Neural progenitor cell (in vitro differentiated cells): ENCODE results near the gene IRS2. TPM values are rescaled to one million over a fixed set of nuclear protein-coding genes. Genes with fewer than 3 reads are reported as not detected.

Experiments
- DNase-seq: peaks from one replicate; pipeline ENCODE4 v3.0.0-alpha.2; 2016; ENCODE audit warnings: low spot score
- H2AFZ ChIP-seq: fragments of 200-600 bp; sonication (generic); replicated peaks from 2 replicates; pipeline ENCODE4 v1.6.1; 2016; ENCODE audit warnings: antibody characterized with exemption
- H3F3A ChIP-seq: fragments of 200-600 bp; sonication (generic); 2 replicates; pipeline ENCODE4 v1.6.1; 2016; ENCODE audit warnings: antibody characterized with exemption, low read depth
- H3K27ac ChIP-seq: fragments of 200-600 bp; sonication (generic); 2 replicates; pipeline ENCODE4 v1.5.1; 2016; ENCODE audit warnings: mild to moderate bottlenecking
- H3K27me3 ChIP-seq: fragments of 200-600 bp; sonication (generic); 2 replicates; pipeline ENCODE4 v1.6.1; 2016; ENCODE audit warnings: mild to moderate bottlenecking, moderate library complexity
- H3K36me3 ChIP-seq: fragments of 200-600 bp; sonication (generic); 2 replicates; pipeline ENCODE4 v1.5.1; 2016
- H3K4me1 ChIP-seq: fragments of 200-600 bp; sonication (generic); 2 replicates; pipeline ENCODE4 v1.6.1; 2016; ENCODE audit warnings: mixed run types
- H3K4me2 ChIP-seq: fragments of 200-600 bp; sonication (generic); 2 replicates; pipeline ENCODE4 v1.6.1; 2016
- H3K4me3 ChIP-seq: fragments of 200-600 bp; sonication (generic); 2 replicates; pipeline ENCODE4 v1.5.1; 2016
- H3K79me2 ChIP-seq: fragments of 200-600 bp; sonication (generic); 2 replicates; pipeline ENCODE4 v1.6.1; 2016; ENCODE audit warnings: low read depth
- H3K9ac ChIP-seq: fragments of 200-600 bp; sonication (generic); 2 replicates; pipeline ENCODE4 v1.6.1; 2016
- H3K9me3 ChIP-seq: fragments of 200-600 bp; sonication (generic); 2 replicates; pipeline ENCODE4 v1.5.1; 2016; ENCODE audit warnings: low read depth
- H4K20me1 ChIP-seq: fragments of 200-600 bp; sonication (generic); 2 replicates; pipeline ENCODE4 v1.6.1; 2016; ENCODE audit warnings: low read depth
- H3K27ac Mint-ChIP-seq: 3 replicates; pipeline ENCODE4 v1.8.0; 2021; ENCODE audit warnings: mixed read lengths
- H3K27me3 Mint-ChIP-seq: 2 replicates; pipeline ENCODE4 v1.8.0; 2022; ENCODE audit warnings: low read depth, mild to moderate bottlenecking, inconsistent platforms, moderate library complexity, mixed read lengths; ENCODE audit not compliant: insufficient read depth
- H3K36me3 Mint-ChIP-seq: 3 replicates; pipeline ENCODE4 v1.8.0; 2021; ENCODE audit warnings: mixed read lengths
- H3K4me1 Mint-ChIP-seq: 3 replicates; pipeline ENCODE4 v1.8.0; 2021; ENCODE audit warnings: mixed read lengths
- H3K4me3 Mint-ChIP-seq: 3 replicates; pipeline ENCODE4 v1.8.0; 2021; ENCODE audit warnings: mild to moderate bottlenecking, moderate library complexity, mixed read lengths
- H3K9me3 Mint-ChIP-seq: 3 replicates; pipeline ENCODE4 v1.8.0; 2020; ENCODE audit warnings: mixed read lengths
- CTCF ChIP-seq: fragments of 200-600 bp; sonication (generic); IDR thresholded peaks from 2 replicates; pipeline ENCODE4 v1.5.1; 2017; ENCODE audit warnings: antibody characterized with exemption, mild to moderate bottlenecking
- EZH2 ChIP-seq: fragments of 200-600 bp; sonication (generic); IDR thresholded peaks from 2 replicates; pipeline ENCODE4 v1.6.1; 2017; ENCODE audit warnings: antibody characterized with exemption, mild to moderate bottlenecking, moderate library complexity
- EZH2phosphoT487 ChIP-seq: fragments of 200-600 bp; sonication (generic); IDR thresholded peaks from 2 replicates; pipeline ENCODE4 v1.6.1; 2017; ENCODE audit warnings: antibody characterized with exemption
- total RNA-seq: library from RNA; depleted of rRNA; stranded (reverse); fragments of >200 nt; gene quantifications from 2 replicates; pipeline ENCODE4 v1.2.3, GENCODE V29; 2015; ENCODE audit warnings: low replicate concordance

Gene IRS2
- total RNA-seq, 1 donor from 2014 or later, result 4.2 TPM

DNA sequence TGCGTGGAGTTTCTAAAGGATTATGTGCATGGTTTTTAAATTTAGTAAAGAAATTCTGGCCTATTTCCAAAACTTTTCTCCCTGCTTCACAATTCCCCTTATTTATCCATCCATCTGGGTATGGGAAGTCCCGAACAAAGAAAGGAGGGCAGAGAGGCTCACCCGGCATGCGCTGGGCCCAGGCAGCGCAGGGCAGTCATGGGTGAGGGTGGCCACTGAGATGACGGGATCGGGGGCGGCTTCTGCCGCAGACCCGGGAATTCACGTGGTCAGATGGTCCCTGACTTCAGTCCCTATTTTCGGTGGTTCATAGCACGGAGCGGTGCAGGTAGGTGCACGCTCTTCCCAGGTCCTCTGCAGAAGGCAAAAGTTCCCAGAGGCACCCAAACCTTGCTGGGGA is 14.5 kb downstream of the IRS2 start:
- H3K4me1 ChIP-seq, result no peaks in the 10 kb centered on the region
- no peaks in the 10 kb centered on the region for H3K4me1 Mint-ChIP-seq
- no peaks in the 10 kb centered on the region for H3K27me3 ChIP-seq
- H3K9ac ChIP-seq, result no peak overlapping the region
- DNase-seq, result no peak
- H3K4me3 ChIP-seq, result no peak overlapping the region
- H3K36me3 Mint-ChIP-seq, result peaks cover 45% of the 10 kb centered on the region
- peaks cover 1% of the 10 kb centered on the region for H3K36me3 ChIP-seq
- H3K4me3 Mint-ChIP-seq, result no peak overlapping the region
- peaks cover 11% of the 10 kb centered on the region for H4K20me1 ChIP-seq
- no peaks in the 10 kb centered on the region for H3K9me3 ChIP-seq
- no peak overlapping the region for H3K4me2 ChIP-seq
- no peaks in the 10 kb centered on the region for H3F3A ChIP-seq
- H3K27me3 Mint-ChIP-seq, result no peaks in the 10 kb centered on the region
- H3K27ac Mint-ChIP-seq, result no peak overlapping the region
- peaks cover 70% of the 10 kb centered on the region for H3K79me2 ChIP-seq
- no peak for TF ChIP-seq CTCF
- no peak for TF ChIP-seq EZH2
- TF ChIP-seq EZH2phosphoT487, result no peak
- no peak overlapping the region for H2AFZ ChIP-seq
- H3K27ac ChIP-seq, result no peak overlapping the region
- peaks cover 12% of the 10 kb centered on the region for H3K9me3 Mint-ChIP-seq

- peaks cover 55% of the 10 kb centered on the region for H3K79me2 ChIP-seq
- peaks cover 12% of the 10 kb centered on the region for H3K9me3 Mint-ChIP-seq
- no peak overlapping the region for H3K9ac ChIP-seq
- no peaks in the 10 kb centered on the region for H3K4me1 ChIP-seq
- peaks cover 3% of the 10 kb centered on the region for H3K4me1 Mint-ChIP-seq
- H3K4me2 ChIP-seq, result no peak overlapping the region
- no peak for DNase-seq
- peaks cover 45% of the 10 kb centered on the region for H3K36me3 Mint-ChIP-seq
- no peaks in the 10 kb centered on the region for H3F3A ChIP-seq
- H3K27ac ChIP-seq, result no peak overlapping the region
- no peaks in the 10 kb centered on the region for H3K36me3 ChIP-seq
- no peak overlapping the region for H3K4me3 ChIP-seq
- no peak overlapping the region for H2AFZ ChIP-seq
- no peaks in the 10 kb centered on the region for H3K27me3 ChIP-seq
- no peaks in the 10 kb centered on the region for H3K27me3 Mint-ChIP-seq
- H3K4me3 Mint-ChIP-seq, result no peak overlapping the region
- no peaks in the 10 kb centered on the region for H3K9me3 ChIP-seq
- no peak for TF ChIP-seq EZH2phosphoT487
- no peak for TF ChIP-seq CTCF
- TF ChIP-seq EZH2, result no peak
- H4K20me1 ChIP-seq, result peaks cover 5% of the 10 kb centered on the region
- H3K27ac Mint-ChIP-seq, result no peak overlapping the region
These were observed 15.9 kb downstream of the IRS2 start for GRCh38 chr13:109770436-109770835.

DNA sequence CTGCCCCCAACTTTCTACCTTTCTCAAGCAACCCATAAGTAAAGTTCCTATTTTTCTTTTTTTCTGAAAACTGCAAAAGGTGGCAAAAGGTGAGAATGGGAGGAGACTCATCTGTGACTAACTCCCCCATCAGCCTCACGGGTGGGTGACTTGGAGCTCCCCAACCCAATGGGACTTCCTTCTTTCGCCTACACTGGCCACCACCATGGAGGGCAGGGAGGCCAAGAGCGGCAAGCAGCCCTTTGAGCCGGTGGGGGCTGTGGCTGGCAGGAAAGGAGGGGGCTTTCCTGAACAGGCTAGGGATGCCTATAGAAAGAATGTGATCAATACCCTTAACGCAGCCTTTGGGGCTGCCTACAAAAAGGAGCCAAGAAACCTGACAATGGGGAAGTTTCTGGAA is 16.5 kb downstream of the IRS2 start:
- Mint-ChIP-seq H3K27me3 (no peaks in the 10 kb centered on the region), H3K36me3 (peaks cover 45% of the 10 kb centered on the region), H3K4me1 (peaks cover 5% of the 10 kb centered on the region), H3K4me3 (no peak overlapping the region), H3K9me3 (peaks cover 12% of the 10 kb centered on the region), H3K27ac (no peak overlapping the region)
- no peak for DNase-seq
- peaks cover 2% of the 10 kb centered on the region for H3K4me1 ChIP-seq
- no peak overlapping the region for H3K9ac ChIP-seq
- H3K27ac ChIP-seq, result no peak overlapping the region
- H3K27me3 ChIP-seq, result no peaks in the 10 kb centered on the region
- no peaks in the 10 kb centered on the region for H3F3A ChIP-seq
- peaks cover 54% of the 10 kb centered on the region for H3K79me2 ChIP-seq
- peaks cover 9% of the 10 kb centered on the region for H4K20me1 ChIP-seq
- TF ChIP-seq EZH2phosphoT487, result no peak
- TF ChIP-seq CTCF, result no peak
- TF ChIP-seq EZH2, result no peak
- H3K36me3 ChIP-seq, result no peaks in the 10 kb centered on the region
- H2AFZ ChIP-seq, result no peak overlapping the region
- no peaks in the 10 kb centered on the region for H3K9me3 ChIP-seq
- H3K4me3 ChIP-seq, result no peak overlapping the region
- H3K4me2 ChIP-seq, result no peak overlapping the region
